Measurements from ENCODE around the gene ALDH1A1. TPM values are rescaled to one million over a fixed set of nuclear protein-coding genes. Genes with fewer than 3 reads are reported as not detected.

ALDH1A1 gene
- total RNA-seq, 3 donors from 2014 or later (not counting 1 experiment from before 2014, with no cell fraction given): 0.57 to 1.7 TPM; not detected in 1

- H3K9me3 ChIP-seq (ENCODE audit: control insufficient read depth, insufficient read depth, low read length): no peaks in the 10 kb centered on the region
- intact Hi-C loops (cut with micrococcal nuclease): no loop called here
- no peak for DNase-seq
- H3K27ac ChIP-seq (ENCODE audit: low read length): no peak overlapping the region
- ATAC-seq: no peak
- H3K36me3 ChIP-seq (ENCODE audit: control insufficient read depth, insufficient read depth, low read length): no peaks in the 10 kb centered on the region
- no peak for TF ChIP-seq CTCF (IDR thresholded peaks at IDR 0.05)
- H3K27me3 Mint-ChIP-seq (ENCODE audit: low read depth in 2 of 2): peaks cover 7 to 9% of the 10 kb centered on the region in 2 donors
- no peak overlapping the region for H3K4me3 ChIP-seq (ENCODE audit: low read length)
- H3K36me3 Mint-ChIP-seq: no peaks in the 10 kb centered on the region
- H3K9me3 Mint-ChIP-seq: no peaks in the 10 kb centered on the region
- 71% methylated on average over 1 of the region's 1 CpG for WGBS (ENCODE audit: insufficient coverage)
- no peaks in the 10 kb centered on the region for H3K4me1 ChIP-seq (ENCODE audit: control insufficient read depth, insufficient read depth, low read length)
- H3K4me1 Mint-ChIP-seq: no peaks in the 10 kb centered on the region
- H3K27me3 ChIP-seq (ENCODE audit: control insufficient read depth, insufficient read depth, low read length): peaks cover 2% of the 10 kb centered on the region
- no peak overlapping the region for H3K4me3 Mint-ChIP-seq
- no peak overlapping the region for H3K27ac Mint-ChIP-seq
These were observed 26.7 kb upstream of the ALDH1A1 start for GRCh38 chr9:72979405-72980100.

GRCh38 chr9:72978744-72979143, 25.9 kb upstream of the ALDH1A1 start:
- H3K9me3 Mint-ChIP-seq: no peaks in the 10 kb centered on the region
- no peak overlapping the region for H3K27ac ChIP-seq (ENCODE audit: low read length)
- peaks cover 2% of the 10 kb centered on the region for H3K27me3 ChIP-seq (ENCODE audit: control insufficient read depth, insufficient read depth, low read length)
- no peak overlapping the region for H3K4me3 ChIP-seq (ENCODE audit: low read length)
- peaks cover 7% of the 10 kb centered on the region in 2 donors for H3K27me3 Mint-ChIP-seq (ENCODE audit: low read depth in 2 of 2)
- H3K4me3 Mint-ChIP-seq: no peak overlapping the region
- H3K36me3 Mint-ChIP-seq: no peaks in the 10 kb centered on the region
- intact Hi-C loops (cut with micrococcal nuclease): no loop called here
- ATAC-seq (no peak), DNase-seq (no peak)
- H3K4me1 ChIP-seq (ENCODE audit: control insufficient read depth, insufficient read depth, low read length): no peaks in the 10 kb centered on the region
- no peak for TF ChIP-seq CTCF (IDR thresholded peaks at IDR 0.05)
- H3K27ac Mint-ChIP-seq: no peak overlapping the region
- no peaks in the 10 kb centered on the region for H3K9me3 ChIP-seq (ENCODE audit: control insufficient read depth, insufficient read depth, low read length)
- WGBS (ENCODE audit: insufficient coverage): no CpG with 5 or more reads among the region's 1 CpG
- H3K36me3 ChIP-seq (ENCODE audit: control insufficient read depth, insufficient read depth, low read length): no peaks in the 10 kb centered on the region
- no peaks in the 10 kb centered on the region for H3K4me1 Mint-ChIP-seq

- no peak overlapping the region for H3K4me3 ChIP-seq (ENCODE audit: low read length)
- H3K4me3 Mint-ChIP-seq: no peak overlapping the region
- H3K36me3 Mint-ChIP-seq: no peaks in the 10 kb centered on the region
- no peaks in the 10 kb centered on the region for H3K4me1 ChIP-seq (ENCODE audit: control insufficient read depth, insufficient read depth, low read length)
- H3K27me3 Mint-ChIP-seq (ENCODE audit: low read depth in 2 of 2): peaks cover 7 to 10% of the 10 kb centered on the region in 2 donors
- no peaks in the 10 kb centered on the region for H3K27me3 ChIP-seq (ENCODE audit: control insufficient read depth, insufficient read depth, low read length)
- H3K27ac Mint-ChIP-seq: no peak overlapping the region
- no peak for TF ChIP-seq CTCF (IDR thresholded peaks at IDR 0.05)
- DNase-seq: no peak
- no peaks in the 10 kb centered on the region for H3K9me3 Mint-ChIP-seq
- H3K27ac ChIP-seq (ENCODE audit: low read length): no peak overlapping the region
- no peaks in the 10 kb centered on the region for H3K4me1 Mint-ChIP-seq
- H3K36me3 ChIP-seq (ENCODE audit: control insufficient read depth, insufficient read depth, low read length): no peaks in the 10 kb centered on the region
- intact Hi-C loops (cut with micrococcal nuclease): no loop called here
- H3K9me3 ChIP-seq (ENCODE audit: control insufficient read depth, insufficient read depth, low read length): no peaks in the 10 kb centered on the region
- ATAC-seq: no peak
- 67% methylated on average over 2 of the region's 2 CpGs for WGBS (ENCODE audit: insufficient coverage)
These were observed 24.8 kb upstream of the ALDH1A1 start for GRCh38 chr9:72977670-72978069.

GRCh38 chr9:72974501-72974900, 21.6 kb upstream of the ALDH1A1 start:
- intact Hi-C loops (cut with micrococcal nuclease): no loop called here
- peaks cover 0 to 10% of the 10 kb centered on the region in 2 donors for H3K27me3 Mint-ChIP-seq (ENCODE audit: low read depth in 2 of 2)
- ATAC-seq: no peak

More at GRCh38 chr9:72974501-72974900, 21.6 kb upstream of the ALDH1A1 start:
- Histone ChIP-seq H3K9me3 (ENCODE audit: control insufficient read depth, insufficient read depth, low read length) (no peaks in the 10 kb centered on the region), H3K4me1 (ENCODE audit: control insufficient read depth, insufficient read depth, low read length) (no peaks in the 10 kb centered on the region), H3K27ac (ENCODE audit: low read length) (no peak overlapping the region), H3K4me3 (ENCODE audit: low read length) (no peak overlapping the region), H3K36me3 (ENCODE audit: control insufficient read depth, insufficient read depth, low read length) (no peaks in the 10 kb centered on the region), H3K27me3 (ENCODE audit: control insufficient read depth, insufficient read depth, low read length) (no peaks in the 10 kb centered on the region)
- no peak overlapping the region for H3K4me3 Mint-ChIP-seq
- no peaks in the 10 kb centered on the region for H3K4me1 Mint-ChIP-seq
- H3K9me3 Mint-ChIP-seq: no peaks in the 10 kb centered on the region
- no peak overlapping the region for H3K27ac Mint-ChIP-seq
- H3K36me3 Mint-ChIP-seq: no peaks in the 10 kb centered on the region
- no peak for DNase-seq
- TF ChIP-seq CTCF (IDR thresholded peaks at IDR 0.05): no peak

All from natural killer cell (primary cell).